ENCODE measurements around the gene KLHL28.

Gene KLHL28

GRCh38 chr14:44962334-44963043 is 742 bp upstream of the KLHL28 start:
- in situ Hi-C loops (cut with HindIII; ENCODE audit: low pct_ligation_motif_present, low pct_unique_long_range_greater_than_20kb, low sequenced_read_pairs): no loop called here
- peak; percentile 35 for DNase-seq

GRCh38 chr14:44961151-44961553 is 595 bp downstream of the KLHL28 start:
- DNase-seq: peak; percentile 72
- in situ Hi-C loops (cut with HindIII; ENCODE audit: low pct_ligation_motif_present, low pct_unique_long_range_greater_than_20kb, low sequenced_read_pairs): no loop called here

GRCh38 chr14:44960646-44961045 is 1.1 kb downstream of the KLHL28 start:
- in situ Hi-C loops (cut with HindIII; ENCODE audit: low pct_ligation_motif_present, low pct_unique_long_range_greater_than_20kb, low sequenced_read_pairs): no loop called here

GRCh38 chr14:44960146-44960545 is 1.6 kb downstream of the KLHL28 start:
- peak; percentile 14 for DNase-seq
- in situ Hi-C loops (cut with HindIII; ENCODE audit: low pct_ligation_motif_present, low pct_unique_long_range_greater_than_20kb, low sequenced_read_pairs): no loop called here

More at GRCh38 chr14:44960646-44961045, 1.1 kb downstream of the KLHL28 start:
- no peak for DNase-seq

GRCh38 chr14:44959538-44959937 is 2.2 kb downstream of the KLHL28 start:
- in situ Hi-C loops (cut with HindIII; ENCODE audit: low pct_ligation_motif_present, low pct_unique_long_range_greater_than_20kb, low sequenced_read_pairs): no loop called here
- DNase-seq: no peak

- no peak for DNase-seq
- in situ Hi-C loops (cut with HindIII; ENCODE audit: low pct_ligation_motif_present, low pct_unique_long_range_greater_than_20kb, low sequenced_read_pairs): no loop called here
Measured at GRCh38 chr14:44956866-44957265, 4.9 kb downstream of the KLHL28 start.

- no peak for DNase-seq
- in situ Hi-C loops (cut with HindIII; ENCODE audit: low pct_ligation_motif_present, low pct_unique_long_range_greater_than_20kb, low sequenced_read_pairs): no loop called here
Measured at GRCh38 chr14:44955528-44955927, 6.2 kb downstream of the KLHL28 start.

- in situ Hi-C loops (cut with HindIII; ENCODE audit: low pct_ligation_motif_present, low pct_unique_long_range_greater_than_20kb, low sequenced_read_pairs): no loop called here
- DNase-seq: no peak
Measured at GRCh38 chr14:44954750-44955149, 7.0 kb downstream of the KLHL28 start.

- in situ Hi-C loops (cut with HindIII; ENCODE audit: low pct_ligation_motif_present, low pct_unique_long_range_greater_than_20kb, low sequenced_read_pairs): no loop called here
- no peak for DNase-seq
Measured at GRCh38 chr14:44952391-44953110, 9.2 kb downstream of the KLHL28 start.

- DNase-seq: no peak
- in situ Hi-C loops (cut with HindIII; ENCODE audit: low pct_ligation_motif_present, low pct_unique_long_range_greater_than_20kb, low sequenced_read_pairs): no loop called here
Measured at GRCh38 chr14:44951051-44951450, 10.7 kb downstream of the KLHL28 start.

GRCh38 chr14:44945264-44945663 is 16.5 kb downstream of the KLHL28 start:
- DNase-seq: no peak
- in situ Hi-C loops (cut with HindIII; ENCODE audit: low pct_ligation_motif_present, low pct_unique_long_range_greater_than_20kb, low sequenced_read_pairs): no loop called here

- DNase-seq: no peak
- in situ Hi-C loops (cut with HindIII; ENCODE audit: low pct_ligation_motif_present, low pct_unique_long_range_greater_than_20kb, low sequenced_read_pairs): no loop called here
Measured at GRCh38 chr14:44944107-44944506, 17.6 kb downstream of the KLHL28 start.

GRCh38 chr14:44942436-44942835 is 19.3 kb downstream of the KLHL28 start:
- DNase-seq: no peak
- in situ Hi-C loops (cut with HindIII; ENCODE audit: low pct_ligation_motif_present, low pct_unique_long_range_greater_than_20kb, low sequenced_read_pairs): no loop called here

GRCh38 chr14:44941591-44941990 is 20.2 kb downstream of the KLHL28 start:
- in situ Hi-C loops (cut with HindIII; ENCODE audit: low pct_ligation_motif_present, low pct_unique_long_range_greater_than_20kb, low sequenced_read_pairs): no loop called here
- no peak for DNase-seq

- DNase-seq: no peak
- in situ Hi-C loops (cut with HindIII; ENCODE audit: low pct_ligation_motif_present, low pct_unique_long_range_greater_than_20kb, low sequenced_read_pairs): no loop called here
Measured at GRCh38 chr14:44940944-44941343, 20.8 kb downstream of the KLHL28 start.

- no peak for DNase-seq
- in situ Hi-C loops (cut with HindIII; ENCODE audit: low pct_ligation_motif_present, low pct_unique_long_range_greater_than_20kb, low sequenced_read_pairs): no loop called here
Measured at GRCh38 chr14:44940211-44940610, 21.5 kb downstream of the KLHL28 start.

- in situ Hi-C loops (cut with HindIII; ENCODE audit: low pct_ligation_motif_present, low pct_unique_long_range_greater_than_20kb, low sequenced_read_pairs): no loop called here
- no peak for DNase-seq
Measured at GRCh38 chr14:44937547-44937946, 24.2 kb downstream of the KLHL28 start.

- DNase-seq: no peak
- in situ Hi-C loops (cut with HindIII; ENCODE audit: low pct_ligation_motif_present, low pct_unique_long_range_greater_than_20kb, low sequenced_read_pairs): no loop called here
Measured at GRCh38 chr14:44935155-44935554, 26.6 kb downstream of the KLHL28 start.

- in situ Hi-C loops (cut with HindIII; ENCODE audit: low pct_ligation_motif_present, low pct_unique_long_range_greater_than_20kb, low sequenced_read_pairs): no loop called here
- no peak for DNase-seq
Measured at GRCh38 chr14:44928793-44929192, 33.0 kb downstream of the KLHL28 start.

- no peak for DNase-seq
Measured at GRCh38 chr14:44914849-44915248, 46.9 kb downstream of the KLHL28 start.

More at GRCh38 chr14:44914849-44915248, 46.9 kb downstream of the KLHL28 start:
- in situ Hi-C loops (cut with HindIII; ENCODE audit: low pct_ligation_motif_present, low pct_unique_long_range_greater_than_20kb, low sequenced_read_pairs): no loop called here
